Breast epithelium (tissue), 4 donors: Measurements from ENCODE around the gene PIM3. TPM values are rescaled to one million over a fixed set of nuclear protein-coding genes. Genes with fewer than 3 reads are reported as not detected.

Source experiments
- DNase-seq, 2 donors: peaks; one replicate each; pipeline ENCODE4 v3.0.0-alpha.2; 2019; ENCODE audit warnings: low spot score in 2 of 2
- H3K27ac ChIP-seq, 2 donors: fragments of 200-600 bp; sonication (generic) in 1 of 2; one replicate each; pipeline ENCODE4 v1.5.1; 2016 to 2019; ENCODE audit warnings: mild to moderate bottlenecking in 1 of 2
- H3K27me3 ChIP-seq, 2 donors: fragments of 200-600 bp; sonication (generic) in 1 of 2; one replicate each; pipeline versions ENCODE4 v1.5.1 to v1.6.0; 2017 to 2019; ENCODE audit warnings: control low read depth in 1 of 2, mild to moderate bottlenecking in 1 of 2
- H3K36me3 ChIP-seq: fragments of 200-600 bp; one replicate; pipeline ENCODE4 v1.5.1; 2019
- H3K4me1 ChIP-seq, 2 donors: fragments of 200-600 bp; sonication (generic); one replicate each; pipeline ENCODE4 v1.5.1; 2016 to 2019; ENCODE audit warnings: control low read depth in 1 of 2
- H3K4me3 ChIP-seq, 3 donors: fragments of 200-600 bp; sonication (generic); 1 replicate in 2 of 3; 2 replicates in 1 of 3; pipeline ENCODE4 v1.5.1; 2016 to 2019; ENCODE audit warnings: mild to moderate bottlenecking in 3 of 3, moderate library complexity in 2 of 3
- H3K9me3 ChIP-seq, 2 donors: fragments of 200-600 bp; sonication (generic) in 1 of 2; one replicate each; pipeline ENCODE4 v1.5.1; 2016 to 2019; ENCODE audit warnings: control low read depth in 1 of 2
- CTCF ChIP-seq, 3 donors: fragments of 450-650 bp; IDR thresholded peaks; one replicate each; pipeline ENCODE4 v1.5.1; 2016 to 2017; ENCODE audit warnings: antibody characterized with exemption in 3 of 3, mild to moderate bottlenecking in 3 of 3, moderate library complexity in 3 of 3
- POLR2A ChIP-seq: fragments of 450-650 bp; IDR thresholded peaks from one replicate; pipeline ENCODE4 v1.6.1; 2016; ENCODE audit warnings: antibody characterized with exemption, mild to moderate bottlenecking, moderate library complexity
- POLR2AphosphoS5 ChIP-seq, 3 donors: sonication (generic); formaldehyde crosslinking; IDR thresholded peaks; one replicate each; pipeline ENCODE4 v1.6.1; 2017; ENCODE audit warnings: antibody characterized with exemption in 3 of 3
- intact Hi-C: fragments of 100-400 bp; cut with DNase I; formaldehyde crosslinking; loops from one replicate; pipeline ENCODE4 v1.15.1; 2023; ENCODE audit warnings: low total_unique reads
- total RNA-seq, 3 donors: library from RNA; depleted of rRNA; stranded (reverse); fragments of >200 nt; gene quantifications; one replicate each; pipeline ENCODE4 v1.1.0, GENCODE V29; 2016

Gene PIM3
- total RNA-seq, 3 donors from 2014 or later: 63.0 to 92.1 (median 87.1) TPM

GRCh38 chr22:50009765-50010675, 49.4 kb downstream of the PIM3 start:
- Histone ChIP-seq H3K27me3 (peaks cover 15 to 51% of the 10 kb centered on the region in 2 donors), H3K4me3 (peak overlapping the region in 1 of 3 donors; percentile 45)
- peak in 1 of 2 donors; percentile 67 for DNase-seq

GRCh38 chr22:50010676-50011446, 50.3 kb downstream of the PIM3 start:
- H3K4me1 ChIP-seq: peaks cover 0 to 7% of the 10 kb centered on the region in 2 donors
- no peaks in the 10 kb centered on the region for H3K9me3 ChIP-seq
- TF ChIP-seq POLR2A: no peak
- no peak for TF ChIP-seq POLR2AphosphoS5 (IDR thresholded peaks at IDR 0.05)
- no peak for TF ChIP-seq CTCF (IDR thresholded peaks at IDR 0.05)
- H3K27ac ChIP-seq: no peak overlapping the region
- intact Hi-C loops: no loop called here
- no peak for DNase-seq
- no peaks in the 10 kb centered on the region for H3K36me3 ChIP-seq
- H3K4me3 ChIP-seq: peak overlapping the region in 1 of 3 donors; percentile 45
- peaks cover 15 to 60% of the 10 kb centered on the region in 2 donors for H3K27me3 ChIP-seq

More at GRCh38 chr22:50009765-50010675, 49.4 kb downstream of the PIM3 start:
- intact Hi-C loops: no loop called here
- H3K9me3 ChIP-seq: no peaks in the 10 kb centered on the region
- no peak overlapping the region for H3K27ac ChIP-seq
- no peaks in the 10 kb centered on the region for H3K36me3 ChIP-seq
- peaks cover 0 to 7% of the 10 kb centered on the region in 2 donors for H3K4me1 ChIP-seq
- TF ChIP-seq CTCF (IDR thresholded peaks at IDR 0.05): no peak
- TF ChIP-seq POLR2AphosphoS5 (IDR thresholded peaks at IDR 0.05): no peak
- TF ChIP-seq POLR2A: no peak

GRCh38 chr22:50011447-50012210, 51.1 kb downstream of the PIM3 start:
- H3K4me1 ChIP-seq: peaks cover 0 to 7% of the 10 kb centered on the region in 2 donors
- DNase-seq: no peak
- no peaks in the 10 kb centered on the region for H3K9me3 ChIP-seq
- no peak for TF ChIP-seq POLR2A
- no peak for TF ChIP-seq POLR2AphosphoS5 (IDR thresholded peaks at IDR 0.05)
- TF ChIP-seq CTCF (IDR thresholded peaks at IDR 0.05): no peak
- H3K27ac ChIP-seq: no peak overlapping the region
- H3K36me3 ChIP-seq: no peaks in the 10 kb centered on the region
- intact Hi-C loops: no loop called here
- H3K27me3 ChIP-seq: peaks cover 15 to 67% of the 10 kb centered on the region in 2 donors
- no peak overlapping the region for H3K4me3 ChIP-seq

- Histone ChIP-seq H3K4me3 (no peak within 1 kb of the TSS), H3K27me3 (peaks cover 15 to 76% of the 10 kb centered on the region in 2 donors), H3K36me3 (no peaks in the 10 kb centered on the region), H3K4me1 (peaks cover 0 to 7% of the 10 kb centered on the region in 2 donors), H3K27ac (no peak within 1 kb of the TSS), H3K9me3 (no peaks in the 10 kb centered on the region)
- no peak for TF ChIP-seq POLR2A
- no peak for TF ChIP-seq CTCF (IDR thresholded peaks at IDR 0.05)
- no peak for TF ChIP-seq POLR2AphosphoS5 (IDR thresholded peaks at IDR 0.05)
- no peak for DNase-seq
- intact Hi-C loops: no loop called here
Measured at GRCh38 chr22:50012211-50013181, 51.9 kb downstream of the PIM3 start, which contains the start of gene IL17REL. Gene IL17REL (minus strand): TSS chr22:50012765. CDS start chr22:50012646, 119 bp downstream.
